A549 (cell line): ENCODE data around the gene C1QTNF4. TPM values are rescaled to one million over a fixed set of nuclear protein-coding genes. Genes with fewer than 3 reads are reported as not detected.

Experiments
- ATAC-seq, 2 experiments: fragments of 200-7000 bp in 1 of 2; fragments of >200 bp in 1 of 2; cut with Nextera tagmentation in 1 of 2; cut with Tn5 transposase in 1 of 2; 3 replicates each; pipeline versions ENCODE4 v1.8.0 to v1.9.1; 2018 to 2020; ENCODE audit warnings: mild to moderate bottlenecking in 1 of 2, moderate library complexity in 1 of 2
- CTCF ChIA-PET: fragments of 300-600 bp; sonication (Branson Sonifier 250); formaldehyde crosslinking; extraction: SDS; loops from one replicate; lab custom pipeline; 2021; ENCODE audit warnings: antibody characterized with exemption, inconsistent platforms; lab: Yijun Ruan, JAX
- POLR2A ChIA-PET: fragments of 350-600 bp; formaldehyde crosslinking; extraction: SDS; loops from one replicate; lab custom pipeline; 2021; ENCODE audit warnings: antibody characterized with exemption, inconsistent platforms; lab: Yijun Ruan, JAX
- DNase-seq, 2 experiments: peaks; one replicate each; pipeline versions ENCODE4 v3.0.0 to v3.0.0-alpha.2; 2011 to 2016; ENCODE audit warnings: low read depth in 1 of 2, low spot score in 1 of 2
- FAIRE-seq: peaks from 2 replicates; lab custom pipeline; 2011; peaks lifted over from hg19 to GRCh38; lab: Jason Lieb, UNC
- H3K27ac ChIP-seq, 2 experiments: fragments of >200 bp; sonication (Bioruptor Twin); formaldehyde crosslinking; 3 replicates each; pipeline ENCODE4 v1.5.1; 2016 to 2017
- H3K4me1 ChIP-seq: fragments of >200 bp; sonication (Bioruptor Twin); formaldehyde crosslinking; 3 replicates; pipeline ENCODE4 v1.6.1; 2016
- H3K4me2 ChIP-seq: fragments of >200 bp; sonication (Bioruptor Twin); formaldehyde crosslinking; 3 replicates; pipeline ENCODE4 v1.6.1; 2016
- H3K4me3 ChIP-seq: fragments of >200 bp; sonication (Bioruptor Twin); formaldehyde crosslinking; 3 replicates; pipeline ENCODE4 v1.5.1; 2016
- H3K9me3 ChIP-seq: fragments of >200 bp; sonication (Bioruptor Twin); formaldehyde crosslinking; 3 replicates; pipeline ENCODE4 v1.6.1; 2016
- CBX8 ChIP-seq: fragments of 200-600 bp; sonication (generic); IDR thresholded peaks from 2 replicates; pipeline ENCODE4 v1.6.1; 2016
- CEBPB ChIP-seq, 2 experiments: fragments of >200 bp in 1 of 2; sonication (Bioruptor Twin) in 1 of 2; formaldehyde crosslinking in 1 of 2; IDR thresholded peaks; 2 replicates each; pipeline ENCODE4 v1.6.1; 2012 to 2016
- CHD2 ChIP-seq: fragments of 150-350 bp; IDR thresholded peaks from 2 replicates; pipeline ENCODE4 v1.6.1; 2014; ENCODE audit warnings: low read length; ENCODE audit not compliant: partially characterized antibody
- CHD4 ChIP-seq: fragments of 200-600 bp; sonication (generic); IDR thresholded peaks from 2 replicates; pipeline ENCODE4 v1.6.1; 2016; ENCODE audit warnings: antibody characterized with exemption, mild to moderate bottlenecking, borderline replicate concordance
- EP300 ChIP-seq, 2 experiments: fragments of >200 bp; sonication (Bioruptor Twin); formaldehyde crosslinking; IDR thresholded peaks; 2 replicates in 1 of 2; 3 replicates in 1 of 2; pipeline ENCODE4 v1.6.1; 2016 to 2017
- ESRRA ChIP-seq: fragments of 150-350 bp; IDR thresholded peaks from 2 replicates; pipeline ENCODE4 v1.6.1; 2014; ENCODE audit warnings: mild to moderate bottlenecking, low read length, borderline replicate concordance
- FOSB ChIP-seq: fragments of 250-450 bp; sonication (Bioruptor Pico); IDR thresholded peaks from 2 replicates; pipeline ENCODE4 v1.5.0; 2020; ENCODE audit warnings: mild to moderate bottlenecking, moderate library complexity
- FOSL2 ChIP-seq, 2 experiments: fragments of 450-650 bp in 1 of 2; fragments of >200 bp in 1 of 2; sonication (Bioruptor Twin) in 1 of 2; formaldehyde crosslinking; IDR thresholded peaks; 2 replicates each; pipeline versions ENCODE4 v1.5.0 to v1.6.1; 2016 to 2020; ENCODE audit warnings: mild to moderate bottlenecking in 1 of 2, moderate library complexity in 1 of 2
- GATA3 ChIP-seq: IDR thresholded peaks from 2 replicates; pipeline ENCODE4 v1.6.1; 2012; ENCODE audit warnings: borderline replicate concordance
- HOXB5 ChIP-seq: fragments of 250-450 bp; sonication (Bioruptor Pico); IDR thresholded peaks from 2 replicates; pipeline ENCODE4 v1.5.0; 2020; ENCODE audit warnings: mild to moderate bottlenecking, moderate library complexity
- MYC ChIP-seq: IDR thresholded peaks from 2 replicates; pipeline ENCODE4 v1.6.1; 2012; ENCODE audit warnings: mild to moderate bottlenecking, inconsistent platforms, low read length, improper control_type of control experiment, borderline replicate concordance
- PHF8 ChIP-seq: fragments of 200-600 bp; sonication (generic); IDR thresholded peaks from 2 replicates; pipeline ENCODE4 v1.6.1; 2016; ENCODE audit warnings: low read depth, mild to moderate bottlenecking, antibody characterized with exemption, moderate library complexity, borderline replicate concordance
- POLR2A ChIP-seq: IDR thresholded peaks from 2 replicates; pipeline ENCODE4 v1.6.1; 2012; ENCODE audit warnings: mild to moderate bottlenecking, low read length
- RAD21 ChIP-seq, 2 experiments: fragments of >200 bp in 1 of 2; sonication (Bioruptor Twin) in 1 of 2; formaldehyde crosslinking in 1 of 2; IDR thresholded peaks in 1 of 2; conservative IDR thresholded peaks in 1 of 2; 2 replicates in 1 of 2; 3 replicates in 1 of 2; pipeline ENCODE4 v1.6.1; 2012 to 2018; ENCODE audit warnings: inconsistent platforms in 1 of 2
- RARB ChIP-seq: fragments of 250-450 bp; sonication (Bioruptor Pico); IDR thresholded peaks from 2 replicates; pipeline ENCODE4 v1.8.0; 2021; ENCODE audit warnings: mild to moderate bottlenecking, moderate library complexity
- RCOR1 ChIP-seq: fragments of 150-350 bp; IDR thresholded peaks from 2 replicates; pipeline ENCODE4 v1.6.1; 2014; ENCODE audit warnings: antibody characterized with exemption, low read length, low read depth
- RFX5 ChIP-seq: fragments of 450-650 bp; IDR thresholded peaks from 2 replicates; pipeline ENCODE4 v1.7.1; 2014; ENCODE audit warnings: antibody characterized with exemption, mild to moderate bottlenecking, moderate library complexity
- SMC3 ChIP-seq: fragments of >200 bp; sonication (Bioruptor Twin); formaldehyde crosslinking; IDR thresholded peaks from 3 replicates; pipeline ENCODE4 v1.6.1; 2018; ENCODE audit warnings: inconsistent platforms
- SREBF2 ChIP-seq: fragments of 450-650 bp; IDR thresholded peaks from 2 replicates; pipeline ENCODE4 v1.6.1; 2014; ENCODE audit warnings: mild to moderate bottlenecking, moderate library complexity
- ZSCAN20 ChIP-seq: fragments of 250-450 bp; sonication (Bioruptor Pico); IDR thresholded peaks from 2 replicates; pipeline ENCODE4 v1.8.0; 2022; ENCODE audit warnings: mild to moderate bottlenecking, moderate library complexity
- WGBS: methylation state at CpG from one replicate; pipeline ENCODE4 v1.1.6; 2017; ENCODE audit errors: missing lambda C conversion rate; 5-methylcytosine and 5-hydroxymethylcytosine counted together
- polyA plus RNA-seq, 4 experiments: library from polyadenylated mRNA; depleted of rRNA in 3 of 4; stranded (reverse); fragments of >200 nt; fragmentation: RNase III in 1 of 4; extraction: RNeasy Plus Mini Kit Qiagen cat#74134 plus additional on column Dnase treatment in 1 of 4; gene quantifications; 2 replicates in 3 of 4; 3 replicates in 1 of 4; pipeline ENCODE4 v1.2.3, GENCODE V29; 2011 to 2017
- TF ChIP-seq, protein P1 (sequence below): fragments of >200 bp; sonication (Bioruptor Twin); formaldehyde crosslinking; IDR thresholded peaks from 3 replicates; pipeline ENCODE4 v1.5.1; 2016
- TF ChIP-seq, protein P2 (sequence below): fragments of >200 bp; sonication (Bioruptor Twin); formaldehyde crosslinking; IDR thresholded peaks from 2 replicates; pipeline ENCODE4 v1.6.1; 2016
- TF ChIP-seq, protein P3 (sequence below): fragments of 250-450 bp; sonication (Bioruptor Pico); IDR thresholded peaks from 2 replicates; pipeline ENCODE4 v1.5.0; 2021; ENCODE audit warnings: mild to moderate bottlenecking, moderate library complexity, borderline replicate concordance
- TF ChIP-seq, protein P4 (sequence below): IDR thresholded peaks from 2 replicates; pipeline ENCODE4 v1.6.1; 2012
- TF ChIP-seq, protein P5 (sequence below): fragments of 150-350 bp; IDR thresholded peaks from 2 replicates; pipeline ENCODE4 v1.6.1; 2014; ENCODE audit warnings: low read depth, mild to moderate bottlenecking, low read length

Gene C1QTNF4
- polyA plus RNA-seq, 2 of the 4 experiments (the other 2 are of a cell fraction), result not detected

DNA sequence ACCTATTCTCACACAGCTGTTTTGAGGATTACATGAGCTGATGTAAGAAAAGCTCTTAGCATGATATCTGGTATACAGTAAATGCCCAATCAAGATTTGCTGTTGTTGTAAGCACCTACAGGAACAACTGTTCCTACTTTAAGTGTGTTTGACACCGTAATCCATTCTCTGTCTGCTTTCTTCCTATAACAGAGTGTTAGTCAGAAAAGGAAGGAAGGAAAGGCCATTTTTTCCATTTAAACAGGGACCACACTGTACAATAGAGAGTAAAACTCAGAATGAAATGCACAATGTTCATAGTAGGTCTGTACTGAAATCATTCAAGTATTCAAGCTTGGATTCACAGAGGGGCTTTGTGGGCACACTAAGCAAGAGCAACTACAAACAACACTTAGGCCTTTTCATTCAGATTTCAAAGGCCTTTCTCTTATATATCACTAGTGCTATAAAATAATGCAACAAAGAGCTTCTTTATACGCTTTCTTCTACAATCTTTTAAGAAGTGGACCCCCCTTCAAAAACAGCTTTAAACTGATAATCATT lies 26.7 kb upstream of the C1QTNF4 start:
- TF ChIP-seq EP300 (IDR thresholded peaks at IDR 0.05) (no peak), RCOR1 (no peak), ESRRA (no peak), GATA3 (no peak), RARB (CRISPR knock-in tag) (no peak), POLR2A (no peak), CHD4 (no peak), SREBF2 (no peak), FOSB (CRISPR knock-in tag) (no peak)
- TF ChIP-seq, protein P1, sequence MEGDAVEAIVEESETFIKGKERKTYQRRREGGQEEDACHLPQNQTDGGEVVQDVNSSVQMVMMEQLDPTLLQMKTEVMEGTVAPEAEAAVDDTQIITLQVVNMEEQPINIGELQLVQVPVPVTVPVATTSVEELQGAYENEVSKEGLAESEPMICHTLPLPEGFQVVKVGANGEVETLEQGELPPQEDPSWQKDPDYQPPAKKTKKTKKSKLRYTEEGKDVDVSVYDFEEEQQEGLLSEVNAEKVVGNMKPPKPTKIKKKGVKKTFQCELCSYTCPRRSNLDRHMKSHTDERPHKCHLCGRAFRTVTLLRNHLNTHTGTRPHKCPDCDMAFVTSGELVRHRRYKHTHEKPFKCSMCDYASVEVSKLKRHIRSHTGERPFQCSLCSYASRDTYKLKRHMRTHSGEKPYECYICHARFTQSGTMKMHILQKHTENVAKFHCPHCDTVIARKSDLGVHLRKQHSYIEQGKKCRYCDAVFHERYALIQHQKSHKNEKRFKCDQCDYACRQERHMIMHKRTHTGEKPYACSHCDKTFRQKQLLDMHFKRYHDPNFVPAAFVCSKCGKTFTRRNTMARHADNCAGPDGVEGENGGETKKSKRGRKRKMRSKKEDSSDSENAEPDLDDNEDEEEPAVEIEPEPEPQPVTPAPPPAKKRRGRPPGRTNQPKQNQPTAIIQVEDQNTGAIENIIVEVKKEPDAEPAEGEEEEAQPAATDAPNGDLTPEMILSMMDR, result no peak
- TF ChIP-seq, protein P2, sequence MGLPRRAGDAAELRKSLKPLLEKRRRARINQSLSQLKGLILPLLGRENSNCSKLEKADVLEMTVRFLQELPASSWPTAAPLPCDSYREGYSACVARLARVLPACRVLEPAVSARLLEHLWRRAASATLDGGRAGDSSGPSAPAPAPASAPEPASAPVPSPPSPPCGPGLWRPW, result no peak
- TF ChIP-seq, protein P3, sequence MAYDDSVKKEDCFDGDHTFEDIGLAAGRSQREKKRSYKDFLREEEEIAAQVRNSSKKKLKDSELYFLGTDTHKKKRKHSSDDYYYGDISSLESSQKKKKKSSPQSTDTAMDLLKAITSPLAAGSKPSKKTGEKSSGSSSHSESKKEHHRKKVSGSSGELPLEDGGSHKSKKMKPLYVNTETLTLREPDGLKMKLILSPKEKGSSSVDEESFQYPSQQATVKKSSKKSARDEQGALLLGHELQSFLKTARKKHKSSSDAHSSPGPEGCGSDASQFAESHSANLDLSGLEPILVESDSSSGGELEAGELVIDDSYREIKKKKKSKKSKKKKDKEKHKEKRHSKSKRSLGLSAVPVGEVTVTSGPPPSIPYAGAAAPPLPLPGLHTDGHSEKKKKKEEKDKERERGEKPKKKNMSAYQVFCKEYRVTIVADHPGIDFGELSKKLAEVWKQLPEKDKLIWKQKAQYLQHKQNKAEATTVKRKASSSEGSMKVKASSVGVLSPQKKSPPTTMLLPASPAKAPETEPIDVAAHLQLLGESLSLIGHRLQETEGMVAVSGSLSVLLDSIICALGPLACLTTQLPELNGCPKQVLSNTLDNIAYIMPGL (CRISPR knock-in tag), result no peak
- TF ChIP-seq, protein P4, sequence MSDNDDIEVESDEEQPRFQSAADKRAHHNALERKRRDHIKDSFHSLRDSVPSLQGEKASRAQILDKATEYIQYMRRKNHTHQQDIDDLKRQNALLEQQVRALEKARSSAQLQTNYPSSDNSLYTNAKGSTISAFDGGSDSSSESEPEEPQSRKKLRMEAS, result no peak
- TF ChIP-seq, protein P5, sequence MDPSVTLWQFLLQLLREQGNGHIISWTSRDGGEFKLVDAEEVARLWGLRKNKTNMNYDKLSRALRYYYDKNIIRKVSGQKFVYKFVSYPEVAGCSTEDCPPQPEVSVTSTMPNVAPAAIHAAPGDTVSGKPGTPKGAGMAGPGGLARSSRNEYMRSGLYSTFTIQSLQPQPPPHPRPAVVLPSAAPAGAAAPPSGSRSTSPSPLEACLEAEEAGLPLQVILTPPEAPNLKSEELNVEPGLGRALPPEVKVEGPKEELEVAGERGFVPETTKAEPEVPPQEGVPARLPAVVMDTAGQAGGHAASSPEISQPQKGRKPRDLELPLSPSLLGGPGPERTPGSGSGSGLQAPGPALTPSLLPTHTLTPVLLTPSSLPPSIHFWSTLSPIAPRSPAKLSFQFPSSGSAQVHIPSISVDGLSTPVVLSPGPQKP, result no peak
- TF ChIP-seq, all 56 proteins: peak for 0
- CTCF ChIA-PET, result interaction anchor here (0.9 to 1.9 kb wide), 3 partner anchors 11 to 246 kb away, joined by 3 to 6 read pairs (median 5); no protein-coding TSS in a partner anchor
- H3K4me1 ChIP-seq, result no peaks in the 10 kb centered on the region
- FAIRE-seq, result no peak
- no peak overlapping the region for H3K27ac ChIP-seq
- POLR2A ChIA-PET, result no interaction called here
- DNase-seq, result no peak
- WGBS, result 95% methylated on average over 2 of the region's 2 CpGs
- H3K9me3 ChIP-seq, result no peaks in the 10 kb centered on the region
- H3K4me3 ChIP-seq, result no peak overlapping the region
- no peak for ATAC-seq
- no peak overlapping the region for H3K4me2 ChIP-seq

DNA sequence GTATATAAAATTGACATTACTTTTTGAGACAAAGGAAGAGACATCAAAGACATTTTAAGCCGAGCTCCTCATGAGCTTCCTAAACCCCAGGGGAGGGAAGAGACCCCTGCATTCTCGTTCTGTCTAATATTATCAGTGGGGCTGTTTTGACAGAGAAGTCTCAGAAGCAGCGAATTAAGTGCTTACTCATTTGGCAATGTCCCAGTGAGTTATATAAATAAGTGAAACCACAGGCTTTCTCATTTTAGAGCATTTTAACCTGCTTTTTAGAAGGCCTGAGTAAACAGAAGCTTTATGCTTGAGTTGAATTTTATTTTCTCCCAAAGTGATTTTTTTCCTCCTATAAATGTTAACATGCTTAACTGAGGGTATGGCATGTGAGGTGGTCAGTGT lies 23.2 kb upstream of the C1QTNF4 start:
- CTCF ChIA-PET, result interaction anchor here (0.7 to 1.4 kb wide), 5 partner anchors 9 to 32 kb away, joined by 3 to 12 read pairs (median 3); no protein-coding TSS in a partner anchor

DNA sequence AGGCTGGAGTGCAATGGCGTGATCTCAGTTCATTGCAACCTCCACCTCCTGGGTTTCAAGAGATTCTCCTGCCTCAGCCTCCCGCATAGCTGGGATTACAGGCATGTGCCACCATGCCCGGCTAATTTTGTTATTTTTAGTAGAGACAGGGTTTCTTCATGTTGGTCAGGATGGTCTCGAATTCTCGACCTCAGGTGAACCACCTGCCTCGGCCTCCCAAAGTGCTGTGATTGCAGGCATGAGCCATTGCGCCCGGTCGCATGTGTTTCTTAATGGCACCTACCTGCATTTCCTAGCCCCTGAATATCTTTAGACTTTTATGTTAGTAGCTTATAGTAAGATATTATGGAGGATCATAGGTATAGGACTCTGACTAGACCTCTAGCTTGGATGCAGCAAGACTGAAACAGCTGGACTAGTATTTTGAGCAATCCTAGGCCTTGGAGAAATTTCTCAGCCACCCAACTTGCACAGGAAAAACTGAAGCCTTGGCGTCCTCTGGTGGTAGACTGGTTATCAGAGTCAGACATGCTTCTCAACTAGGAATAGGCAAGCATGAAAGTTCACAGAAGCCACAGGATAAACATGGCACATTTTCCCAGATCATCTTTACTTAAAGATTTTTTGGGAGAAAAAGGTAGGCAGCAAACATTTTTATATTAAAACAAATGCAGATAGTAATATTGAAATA lies 22.7 kb upstream of the C1QTNF4 start:
- ChIA-PET CTCF (interaction anchor here (0.7 to 1.4 kb wide), 5 partner anchors 9 to 31 kb away, joined by 3 to 12 read pairs (median 3); no protein-coding TSS in a partner anchor), POLR2A (interaction anchor here (0.7 kb wide), 1 partner anchor 24 kb away, joined by 3 read pairs; no protein-coding TSS in a partner anchor)
- peak; percentile 76 to 86 for ATAC-seq
- DNase-seq, result peak; percentile 37 to 63
- H3K9me3 ChIP-seq, result no peaks in the 10 kb centered on the region
- WGBS, result 85% methylated on average over 10 of the region's 10 CpGs
- H3K4me1 ChIP-seq, result no peaks in the 10 kb centered on the region
- no peak for FAIRE-seq
- TF ChIP-seq SMC3 (0 out of 3 replicates have a peak, but pooled peaks have one; percentile 18), CHD2 (no peak), PHF8 (no peak), EP300 (IDR thresholded peaks at IDR 0.05) (no peak), ZSCAN20 (no peak), HOXB5 (CRISPR knock-in tag) (no peak), CHD4 (no peak), RFX5 (no peak), MYC (no peak), POLR2A (no peak), RAD21 (conservative IDR thresholded peaks at IDR 0.05 in 1 of 2, IDR thresholded peaks at IDR 0.05 in 1 of 2) (peak; percentile 33 to 75; a peak in 3 of 5 replicates), CEBPB (IDR thresholded peaks at IDR 0.05) (no peak)
- TF ChIP-seq, protein P1, result peak; percentile 44
- H3K27ac ChIP-seq, result no peak overlapping the region
- H3K4me3 ChIP-seq, result no peak overlapping the region
- no peak overlapping the region for H3K4me2 ChIP-seq

More for the DNA sequence above, 23.2 kb upstream of the C1QTNF4 start:
- no peak for DNase-seq
- no peak for ATAC-seq
- no peaks in the 10 kb centered on the region for H3K4me1 ChIP-seq
- H3K4me3 ChIP-seq, result no peak overlapping the region
- no peak for TF ChIP-seq SMC3
- no peak for TF ChIP-seq CBX8
- TF ChIP-seq FOSL2 (IDR thresholded peaks at IDR 0.05), result no peak
- TF ChIP-seq FOSL2 (CRISPR knock-in tag; IDR thresholded peaks at IDR 0.05), result no peak
- WGBS, result 77% methylated on average over 3 of the region's 3 CpGs
- no peak overlapping the region for H3K27ac ChIP-seq
- no peaks in the 10 kb centered on the region for H3K9me3 ChIP-seq
- FAIRE-seq, result no peak
- POLR2A ChIA-PET, result no interaction called here
- no peak overlapping the region for H3K4me2 ChIP-seq
